H1 (cell line): ENCODE data around the gene SOCS6.

Experiments
- ATF2 ChIP-seq: IDR thresholded peaks from 2 replicates; pipeline ENCODE4 v1.6.1; 2012; ENCODE audit warnings: low read length, inconsistent platforms
- BACH1 ChIP-seq: IDR thresholded peaks from 2 replicates; pipeline ENCODE4 v1.6.1; 2012; ENCODE audit warnings: low read length, improper control_type of control experiment
- POLR2A ChIP-seq, 2 experiments: IDR thresholded peaks; 1 replicate in 1 of 2; 2 replicates in 1 of 2; pipeline ENCODE4 v1.6.1; 2011; ENCODE audit warnings: low read depth in 2 of 2, low read length in 2 of 2, mild to moderate bottlenecking in 2 of 2; ENCODE audit errors: control extremely low read depth in 1 of 2
- TAF1 ChIP-seq: IDR thresholded peaks from 2 replicates; pipeline ENCODE4 v1.6.1; 2011; ENCODE audit warnings: mild to moderate bottlenecking, low read depth, low read length
- ZNF274 ChIP-seq: IDR thresholded peaks from 2 replicates; pipeline ENCODE4 v1.7.0; 2012; ENCODE audit warnings: low read length, borderline replicate concordance; ENCODE audit errors: extremely low read depth
- TF ChIP-seq, protein P1 (sequence below), 3 experiments: IDR thresholded peaks; 1 replicate in 2 of 3; 2 replicates in 1 of 3; pipeline versions ENCODE4 v1.5.1 to v1.6.1; 2011; ENCODE audit warnings: low read length in 3 of 3, mild to moderate bottlenecking in 3 of 3, inconsistent platforms in 2 of 3, low read depth in 1 of 3, moderate library complexity in 1 of 3; ENCODE audit not compliant: insufficient read depth in 1 of 3; ENCODE audit errors: control extremely low read depth in 1 of 3

DNA sequence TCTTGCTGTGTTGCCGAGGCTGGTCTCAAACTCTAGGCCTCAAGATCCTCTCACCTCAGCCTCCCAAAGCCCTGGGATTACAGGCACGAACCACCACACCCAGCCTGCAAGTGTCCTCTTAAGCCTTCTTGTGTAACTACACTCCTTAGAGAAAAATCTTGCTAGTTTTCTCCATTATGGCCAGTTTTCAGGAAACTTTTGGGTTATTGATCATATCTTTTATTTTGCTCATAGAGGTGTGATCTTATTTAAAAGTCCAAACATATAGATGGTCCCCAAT is 2.4 kb downstream of the SOCS6 start:
- TF ChIP-seq ATF2 (no peak), BACH1 (no peak), ZNF274 (no peak), POLR2A (IDR thresholded peaks at IDR 0.05; ENCODE audit: control extremely low read depth in 1 of 2, low read depth in 2 of 2, low read length in 2 of 2) (no peak), TAF1 (no peak)
- TF ChIP-seq, protein P1, sequence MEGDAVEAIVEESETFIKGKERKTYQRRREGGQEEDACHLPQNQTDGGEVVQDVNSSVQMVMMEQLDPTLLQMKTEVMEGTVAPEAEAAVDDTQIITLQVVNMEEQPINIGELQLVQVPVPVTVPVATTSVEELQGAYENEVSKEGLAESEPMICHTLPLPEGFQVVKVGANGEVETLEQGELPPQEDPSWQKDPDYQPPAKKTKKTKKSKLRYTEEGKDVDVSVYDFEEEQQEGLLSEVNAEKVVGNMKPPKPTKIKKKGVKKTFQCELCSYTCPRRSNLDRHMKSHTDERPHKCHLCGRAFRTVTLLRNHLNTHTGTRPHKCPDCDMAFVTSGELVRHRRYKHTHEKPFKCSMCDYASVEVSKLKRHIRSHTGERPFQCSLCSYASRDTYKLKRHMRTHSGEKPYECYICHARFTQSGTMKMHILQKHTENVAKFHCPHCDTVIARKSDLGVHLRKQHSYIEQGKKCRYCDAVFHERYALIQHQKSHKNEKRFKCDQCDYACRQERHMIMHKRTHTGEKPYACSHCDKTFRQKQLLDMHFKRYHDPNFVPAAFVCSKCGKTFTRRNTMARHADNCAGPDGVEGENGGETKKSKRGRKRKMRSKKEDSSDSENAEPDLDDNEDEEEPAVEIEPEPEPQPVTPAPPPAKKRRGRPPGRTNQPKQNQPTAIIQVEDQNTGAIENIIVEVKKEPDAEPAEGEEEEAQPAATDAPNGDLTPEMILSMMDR (IDR thresholded peaks at IDR 0.05; ENCODE audit: control extremely low read depth in 1 of 3, insufficient read depth in 1 of 3, low read depth in 1 of 3, low read length in 3 of 3), result no peak
